Measurements from ENCODE around the gene KCNK15. TPM values are rescaled to one million over a fixed set of nuclear protein-coding genes. Genes with fewer than 3 reads are reported as not detected.

The KCNK15 gene
- total RNA-seq, 1 experiment from 2014 or later: 0.13 TPM

DNA sequence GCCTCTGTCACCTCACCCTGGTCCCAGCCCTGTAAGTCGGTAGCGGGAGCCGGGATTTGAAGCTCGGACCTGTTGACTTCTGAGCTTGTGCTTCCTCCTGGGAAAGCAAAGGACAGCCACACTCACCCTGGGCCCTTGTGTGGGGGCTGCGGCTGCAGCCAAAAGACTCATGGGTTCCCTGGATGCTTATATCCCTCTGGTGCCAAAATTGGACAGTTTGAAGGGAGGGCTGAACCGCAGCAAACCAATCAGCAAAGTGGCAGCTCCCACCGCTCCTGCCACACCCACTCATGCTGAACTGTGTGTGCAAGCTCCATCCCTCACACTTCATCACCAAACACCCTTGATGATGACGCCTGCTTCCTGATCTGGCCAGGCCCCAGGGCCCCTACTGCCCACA lies 34.4 kb upstream of the KCNK15 start:
- no peak for DNase-seq (ENCODE audit: low read depth, low spot score)
- in situ Hi-C loops (cut with HindIII; ENCODE audit: low pct_unique_long_range_greater_than_20kb, low sequenced_read_pairs): no loop called here

DNA sequence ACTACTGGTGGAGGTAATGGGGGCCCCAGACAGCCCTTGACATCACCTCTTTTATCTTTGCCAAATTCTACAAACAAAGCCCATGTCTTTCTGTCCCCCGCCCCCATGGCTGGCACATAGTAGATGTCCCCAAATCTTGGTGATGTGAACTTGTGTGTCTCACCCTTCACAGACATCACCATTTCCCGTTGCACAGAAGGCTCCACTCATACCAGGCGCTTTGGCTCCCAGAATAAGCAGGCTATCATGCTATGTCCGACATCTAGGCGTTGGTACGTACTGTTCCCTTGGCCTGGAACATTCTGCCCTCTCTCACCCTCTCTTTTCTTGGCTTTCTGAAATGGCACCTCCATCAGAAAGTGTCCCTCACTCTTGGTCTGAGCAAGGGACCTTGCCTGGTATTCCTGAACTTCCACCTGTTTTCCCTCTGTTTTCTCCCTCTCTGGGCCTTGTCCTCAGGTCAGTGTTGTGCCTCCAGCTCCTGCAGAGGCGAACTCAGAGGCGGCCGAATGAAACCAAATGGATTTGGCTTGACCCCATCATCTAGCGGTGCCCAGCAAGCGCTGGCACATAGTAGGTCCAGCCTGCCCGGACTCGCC lies 31.5 kb upstream of the KCNK15 start:
- in situ Hi-C loops (cut with HindIII; ENCODE audit: low pct_unique_long_range_greater_than_20kb, low sequenced_read_pairs): no loop called here
- no peak for DNase-seq (ENCODE audit: low read depth, low spot score)

DNA sequence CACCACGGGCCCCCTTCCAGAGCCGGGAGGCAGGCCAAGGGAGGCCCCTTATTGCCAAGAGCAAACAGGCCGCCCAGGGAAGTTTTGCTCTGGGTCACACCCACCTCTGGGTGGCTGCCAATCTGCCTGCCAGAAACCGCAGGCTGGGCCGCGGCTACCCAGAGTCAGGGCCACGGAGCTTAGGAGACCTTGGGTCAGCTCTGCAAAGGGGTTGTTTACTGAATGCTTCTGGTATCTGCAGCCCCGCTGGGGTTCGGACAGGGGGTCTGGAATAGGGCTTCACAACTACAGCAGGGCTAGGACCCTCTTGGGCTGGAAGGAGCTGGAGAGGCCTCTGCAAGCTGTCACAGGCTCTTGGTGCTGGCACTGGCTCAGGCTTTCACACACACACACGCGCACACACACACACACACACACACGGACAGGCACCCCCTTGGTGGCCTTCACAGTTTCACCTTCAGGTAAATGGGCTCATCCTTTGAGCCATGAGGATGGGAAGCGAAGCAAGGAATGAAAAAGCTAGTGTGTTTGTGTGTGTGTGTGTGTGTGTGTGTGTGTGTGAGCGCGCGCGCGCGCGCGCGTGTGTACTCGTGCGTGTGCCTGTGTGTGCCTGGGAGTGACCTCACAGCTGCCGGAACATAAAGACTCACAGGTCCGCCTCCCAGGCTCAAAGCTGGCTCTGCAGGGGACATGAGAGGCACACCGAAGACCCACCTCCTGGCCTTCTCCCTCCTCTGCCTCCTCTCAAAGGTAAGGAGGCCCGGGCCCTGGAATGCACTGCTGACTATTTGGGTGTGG lies 30.8 kb upstream of the KCNK15 start, which contains the start of gene CCN5:
Gene CCN5, plus strand, starts transcription at position 669 of the 798 bp plus-strand sequence. Its CDS starts 22 bp downstream, at position 691.
- in situ Hi-C loops (cut with HindIII; ENCODE audit: low pct_unique_long_range_greater_than_20kb, low sequenced_read_pairs): no loop called here
- peak; percentile 59 for DNase-seq (ENCODE audit: low read depth, low spot score)

- DNase-seq (ENCODE audit: low read depth, low spot score): no peak
- in situ Hi-C loops (cut with HindIII; ENCODE audit: low pct_unique_long_range_greater_than_20kb, low sequenced_read_pairs): no loop called here
Observed at GRCh38 chr20:44715499-44716308, 30.0 kb upstream of the KCNK15 start.

- no peak for DNase-seq (ENCODE audit: low read depth, low spot score)
- in situ Hi-C loops (cut with HindIII; ENCODE audit: low pct_unique_long_range_greater_than_20kb, low sequenced_read_pairs): no loop called here
Observed at GRCh38 chr20:44716309-44717106, 29.2 kb upstream of the KCNK15 start.

DNA sequence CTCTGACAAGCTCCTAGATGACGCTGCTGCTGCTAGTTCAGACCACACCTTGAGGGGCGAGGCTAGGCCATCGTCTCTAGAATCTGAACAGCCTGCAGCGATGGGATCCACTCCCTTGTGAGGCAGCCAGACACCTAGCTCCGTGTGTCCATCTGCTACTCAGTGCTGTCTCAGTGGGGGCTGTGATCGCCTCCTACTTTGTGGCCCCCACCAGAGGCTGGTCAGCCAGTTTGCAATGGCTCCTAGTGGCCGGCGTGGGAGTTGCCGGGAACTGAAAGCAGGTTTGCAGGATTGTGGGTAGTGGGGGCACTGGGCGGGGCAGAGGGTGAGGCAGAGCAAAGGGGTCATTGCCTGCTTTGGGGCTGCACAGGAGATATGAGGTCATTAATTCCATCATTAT lies 27.7 kb upstream of the KCNK15 start:
- in situ Hi-C loops (cut with HindIII; ENCODE audit: low pct_unique_long_range_greater_than_20kb, low sequenced_read_pairs): no loop called here
- DNase-seq (ENCODE audit: low read depth, low spot score): peak; percentile 57

- in situ Hi-C loops (cut with HindIII; ENCODE audit: low pct_unique_long_range_greater_than_20kb, low sequenced_read_pairs): no loop called here
- no peak for DNase-seq (ENCODE audit: low read depth, low spot score)
Observed at GRCh38 chr20:44719841-44720240, 25.8 kb upstream of the KCNK15 start.

- DNase-seq (ENCODE audit: low read depth, low spot score): peak; percentile 94
- in situ Hi-C loops (cut with HindIII; ENCODE audit: low pct_unique_long_range_greater_than_20kb, low sequenced_read_pairs): no loop called here
Observed at GRCh38 chr20:44720621-44720996, 25.1 kb upstream of the KCNK15 start.

DNA sequence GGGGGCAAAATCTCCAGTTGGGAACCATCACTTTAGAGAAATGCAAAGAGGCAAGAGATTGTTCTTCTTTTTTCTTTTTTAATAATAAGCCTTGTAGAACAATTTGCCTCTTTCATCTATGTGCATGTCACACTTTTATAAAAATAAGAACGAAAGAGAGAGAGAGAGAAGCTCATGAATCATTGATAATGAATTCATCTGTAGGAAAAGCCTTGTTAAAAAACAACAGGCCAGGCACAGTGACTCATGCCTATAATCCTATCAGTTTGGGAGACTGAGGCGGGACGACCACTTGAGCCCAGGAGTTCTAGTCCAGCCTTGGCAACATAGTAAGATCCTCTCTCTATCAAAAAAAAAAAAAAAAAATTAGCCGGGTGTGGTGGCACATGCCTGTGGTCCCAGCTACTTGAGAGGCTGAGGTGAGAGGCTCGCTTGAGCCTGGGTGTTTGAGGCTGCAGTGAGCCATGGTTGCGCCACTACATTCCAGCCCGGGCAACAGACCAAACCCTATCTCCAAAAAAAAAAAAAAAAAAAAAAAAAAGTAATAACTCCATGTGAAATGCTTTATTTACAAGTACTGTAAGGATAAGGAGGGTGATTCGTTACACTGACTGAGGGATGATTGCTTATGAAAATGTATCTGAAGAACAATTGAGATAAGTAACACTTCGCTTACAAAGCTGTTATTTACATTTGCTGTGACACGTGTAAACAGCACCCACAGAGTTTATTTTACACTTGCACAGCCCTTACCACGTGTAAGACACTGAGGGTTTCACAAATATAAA lies 24.5 kb upstream of the KCNK15 start:
- in situ Hi-C loops (cut with HindIII; ENCODE audit: low pct_unique_long_range_greater_than_20kb, low sequenced_read_pairs): no loop called here
- DNase-seq (ENCODE audit: low read depth, low spot score): no peak

DNA sequence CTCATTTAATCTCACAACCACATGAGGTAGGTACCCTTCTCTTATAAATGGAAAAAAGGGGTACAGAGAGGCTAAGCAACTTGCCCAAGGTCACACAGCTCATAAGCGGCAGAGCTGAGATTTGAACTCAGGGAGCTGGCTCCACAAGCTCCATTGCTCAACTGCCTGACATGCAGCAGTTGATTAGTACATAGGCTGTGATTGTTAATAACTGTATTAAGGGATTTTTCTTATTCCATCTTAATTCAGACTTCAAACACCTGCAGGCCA lies 23.9 kb upstream of the KCNK15 start:
- no peak for DNase-seq (ENCODE audit: low read depth, low spot score)

GRCh38 chr20:44722990-44723389 lies 22.7 kb upstream of the KCNK15 start:
- no peak for DNase-seq (ENCODE audit: low read depth, low spot score)
- in situ Hi-C loops (cut with HindIII; ENCODE audit: low pct_unique_long_range_greater_than_20kb, low sequenced_read_pairs): no loop called here

More for the DNA sequence above, 23.9 kb upstream of the KCNK15 start:
- in situ Hi-C loops (cut with HindIII; ENCODE audit: low pct_unique_long_range_greater_than_20kb, low sequenced_read_pairs): no loop called here

- in situ Hi-C loops (cut with HindIII; ENCODE audit: low pct_unique_long_range_greater_than_20kb, low sequenced_read_pairs): no loop called here
- no peak for DNase-seq (ENCODE audit: low read depth, low spot score)
Observed at GRCh38 chr20:44723391-44723790, 22.3 kb upstream of the KCNK15 start.

DNA sequence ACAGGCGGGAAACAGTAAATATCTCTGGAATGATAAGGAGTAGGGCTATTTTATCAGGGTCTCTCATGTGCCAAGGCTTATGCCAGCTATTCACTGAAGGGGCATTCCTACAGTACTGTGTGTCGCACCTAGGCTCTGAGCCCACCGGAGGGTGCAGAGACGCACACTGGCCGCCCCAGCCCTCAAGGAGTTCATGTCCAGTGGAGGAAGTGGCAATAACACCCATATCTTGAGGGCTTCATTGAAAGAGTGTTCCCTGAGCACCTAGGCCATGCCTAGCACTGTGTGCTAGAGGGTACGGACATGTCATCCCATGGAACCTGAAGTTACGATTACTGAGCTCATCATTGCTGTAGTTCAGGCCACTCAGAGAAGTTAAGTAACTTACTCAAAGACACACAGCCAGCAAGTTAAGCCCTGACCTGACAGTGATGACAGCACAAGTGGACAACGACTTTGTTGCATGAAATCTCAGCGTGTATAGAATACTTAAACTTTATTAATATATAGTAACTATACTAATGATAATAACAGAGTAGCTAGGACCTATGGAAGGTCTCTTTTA lies 21.8 kb upstream of the KCNK15 start:
- no peak for DNase-seq (ENCODE audit: low read depth, low spot score)
- in situ Hi-C loops (cut with HindIII; ENCODE audit: low pct_unique_long_range_greater_than_20kb, low sequenced_read_pairs): no loop called here

- DNase-seq (ENCODE audit: low read depth, low spot score): no peak
- in situ Hi-C loops (cut with HindIII; ENCODE audit: low pct_unique_long_range_greater_than_20kb, low sequenced_read_pairs): no loop called here
Observed at GRCh38 chr20:44724423-44725091, 21.1 kb upstream of the KCNK15 start.

DNA sequence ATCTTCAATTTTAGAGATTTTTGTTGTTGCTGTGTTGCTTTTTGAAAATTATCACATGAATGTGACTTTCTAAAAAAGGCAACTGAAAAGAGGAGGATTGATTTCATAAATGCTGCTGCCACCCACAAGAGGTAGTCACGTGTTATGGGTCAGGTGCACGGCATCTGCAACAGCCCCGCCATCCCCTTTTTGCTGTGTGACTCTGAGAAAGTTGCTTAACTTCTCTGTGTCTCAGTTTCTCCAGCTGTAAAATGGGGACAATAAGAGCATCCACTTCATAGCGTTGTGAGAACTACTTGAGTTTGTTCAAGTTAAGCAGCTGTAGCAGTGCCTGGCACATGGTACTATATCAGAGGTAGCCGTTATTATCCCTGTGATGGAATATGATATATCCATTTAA lies 19.8 kb upstream of the KCNK15 start:
- no peak for DNase-seq (ENCODE audit: low read depth, low spot score)

DNA sequence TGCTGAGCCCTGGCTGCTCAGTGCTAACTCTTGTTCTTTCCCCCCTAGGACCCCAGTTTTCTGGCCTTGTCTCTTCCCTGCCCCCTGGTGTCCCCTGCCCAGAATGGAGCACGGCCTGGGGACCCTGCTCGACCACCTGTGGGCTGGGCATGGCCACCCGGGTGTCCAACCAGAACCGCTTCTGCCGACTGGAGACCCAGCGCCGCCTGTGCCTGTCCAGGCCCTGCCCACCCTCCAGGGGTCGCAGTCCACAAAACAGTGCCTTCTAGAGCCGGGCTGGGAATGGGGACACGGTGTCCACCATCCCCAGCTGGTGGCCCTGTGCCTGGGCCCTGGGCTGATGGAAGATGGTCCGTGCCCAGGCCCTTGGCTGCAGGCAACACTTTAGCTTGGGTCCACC lies 18.6 kb upstream of the KCNK15 start:
- DNase-seq (ENCODE audit: low read depth, low spot score): no peak

More for the DNA sequence above, 19.8 kb upstream of the KCNK15 start:
- in situ Hi-C loops (cut with HindIII; ENCODE audit: low pct_unique_long_range_greater_than_20kb, low sequenced_read_pairs): no loop called here

More for the DNA sequence above, 18.6 kb upstream of the KCNK15 start:
- in situ Hi-C loops (cut with HindIII; ENCODE audit: low pct_unique_long_range_greater_than_20kb, low sequenced_read_pairs): no loop called here

Data from SK-MEL-5 (cell line).